Measurements from ENCODE around the gene SHMT1.

DNA sequence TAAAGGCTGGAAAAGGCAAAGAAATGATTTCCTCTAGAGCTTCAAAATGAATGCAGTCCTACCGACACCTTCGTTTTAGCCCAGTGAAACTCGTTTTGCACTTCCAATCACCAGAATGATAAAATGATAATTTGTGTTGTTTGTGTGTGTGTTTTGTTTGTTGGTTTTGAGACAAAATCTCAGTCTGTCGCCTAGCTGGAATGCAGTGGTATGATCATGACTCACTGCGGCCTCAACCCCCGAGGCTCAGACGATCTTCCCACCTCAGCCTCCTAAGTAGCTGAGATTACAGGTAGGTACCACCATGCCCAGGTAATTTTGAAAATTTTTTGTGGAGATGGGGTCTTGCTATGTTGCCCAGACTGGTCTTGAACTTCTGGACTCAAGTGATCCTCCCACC is 10.9 kb upstream of the SHMT1 start:
- TF ChIP-seq, protein P1, sequence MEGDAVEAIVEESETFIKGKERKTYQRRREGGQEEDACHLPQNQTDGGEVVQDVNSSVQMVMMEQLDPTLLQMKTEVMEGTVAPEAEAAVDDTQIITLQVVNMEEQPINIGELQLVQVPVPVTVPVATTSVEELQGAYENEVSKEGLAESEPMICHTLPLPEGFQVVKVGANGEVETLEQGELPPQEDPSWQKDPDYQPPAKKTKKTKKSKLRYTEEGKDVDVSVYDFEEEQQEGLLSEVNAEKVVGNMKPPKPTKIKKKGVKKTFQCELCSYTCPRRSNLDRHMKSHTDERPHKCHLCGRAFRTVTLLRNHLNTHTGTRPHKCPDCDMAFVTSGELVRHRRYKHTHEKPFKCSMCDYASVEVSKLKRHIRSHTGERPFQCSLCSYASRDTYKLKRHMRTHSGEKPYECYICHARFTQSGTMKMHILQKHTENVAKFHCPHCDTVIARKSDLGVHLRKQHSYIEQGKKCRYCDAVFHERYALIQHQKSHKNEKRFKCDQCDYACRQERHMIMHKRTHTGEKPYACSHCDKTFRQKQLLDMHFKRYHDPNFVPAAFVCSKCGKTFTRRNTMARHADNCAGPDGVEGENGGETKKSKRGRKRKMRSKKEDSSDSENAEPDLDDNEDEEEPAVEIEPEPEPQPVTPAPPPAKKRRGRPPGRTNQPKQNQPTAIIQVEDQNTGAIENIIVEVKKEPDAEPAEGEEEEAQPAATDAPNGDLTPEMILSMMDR (IDR thresholded peaks at IDR 0.05): no peak
- no peak for TF ChIP-seq POLR2A (IDR thresholded peaks at IDR 0.05)

Data from thyroid gland (tissue), 4 donors.